ENCODE measurements around the gene ZNF24. TPM values are rescaled to one million over a fixed set of nuclear protein-coding genes. Genes with fewer than 3 reads are reported as not detected.

ZNF24 gene
- total and polyA plus RNA-seq, 10 of the 15 experiments (the other 5 are each of a cell fraction or from before 2014, with no cell fraction given) = 13.6 to 41.7 (median 28.3) TPM

- TF ChIP-seq ZNF687 (IDR thresholded peaks at IDR 0.05) = no peak
- TF ChIP-seq MEF2A (IDR thresholded peaks at IDR 0.05; ENCODE audit: insufficient read depth, low read depth, low read length) = no peak
- no peak for TF ChIP-seq JUNB (IDR thresholded peaks at IDR 0.05)
- TF ChIP-seq NFYB (IDR thresholded peaks at IDR 0.05; ENCODE audit: insufficient read depth, low read depth, low read length) = no peak
- TF ChIP-seq RUNX3 (IDR thresholded peaks at IDR 0.05; ENCODE audit: low read length) = no peak
- TF ChIP-seq POLR2A (IDR thresholded peaks at IDR 0.05; ENCODE audit: low read depth, low read length) = no peak
- TF ChIP-seq HCFC1 (IDR thresholded peaks at IDR 0.05; ENCODE audit: low read length) = no peak
- no peak for TF ChIP-seq ZBED1 (IDR thresholded peaks at IDR 0.05; ENCODE audit: borderline replicate concordance)
- TF ChIP-seq ZBTB4 (CRISPR knock-in tag; IDR thresholded peaks at IDR 0.05) = no peak
- TF ChIP-seq CEBPB (IDR thresholded peaks at IDR 0.05; ENCODE audit: borderline replicate concordance in 1 of 2, low read depth in 2 of 2, low read length in 2 of 2) = no peak
- no peak for TF ChIP-seq IKZF2 (IDR thresholded peaks at IDR 0.05)
Observed at GRCh38 chr18:35303610-35304009, 40.6 kb downstream of the ZNF24 start (continued).
